CD4-positive, alpha-beta memory T cell (primary cell): Measurements from ENCODE around the gene LIMK1. TPM values are rescaled to one million over a fixed set of nuclear protein-coding genes. Genes with fewer than 3 reads are reported as not detected.

Experiments used
- CTCF ChIA-PET: fragments of 350-600 bp; sonication (Branson Sonifier 250); formaldehyde crosslinking; loops from one replicate; lab custom pipeline; 2021; ENCODE audit warnings: inconsistent platforms; ENCODE audit not compliant: partially characterized antibody; lab: Charles Lee
- POLR2A ChIA-PET: fragments of 350-600 bp; sonication (Branson Sonifier 250); formaldehyde crosslinking; loops from one replicate; lab custom pipeline; 2021; ENCODE audit not compliant: partially characterized antibody; lab: Charles Lee
- DNase-seq, 5 donors: peaks; one replicate each; pipeline versions ENCODE4 v3.0.0 to v3.0.0-alpha.2; 2020 to 2022; ENCODE audit warnings: mixed read lengths in 1 of 5
- H3K27ac ChIP-seq: one replicate; pipeline ENCODE4 v1.7.0; 2013; ENCODE audit warnings: low read depth, low read length
- H3K27me3 ChIP-seq: 2 replicates; pipeline ENCODE4 v1.7.0; 2013; ENCODE audit warnings: mild to moderate bottlenecking, low read length, moderate library complexity; ENCODE audit not compliant: insufficient read depth
- H3K36me3 ChIP-seq: 2 replicates; pipeline ENCODE4 v1.7.0; 2013; ENCODE audit warnings: mild to moderate bottlenecking, low read length, moderate library complexity; ENCODE audit not compliant: insufficient read depth
- H3K4me1 ChIP-seq: 2 replicates; pipeline ENCODE4 v1.7.0; 2013; ENCODE audit warnings: mild to moderate bottlenecking, low read length, moderate library complexity; ENCODE audit not compliant: insufficient read depth
- H3K4me3 ChIP-seq, 2 donors: one replicate each; pipeline ENCODE4 v1.7.0; 2013; ENCODE audit warnings: low read length in 2 of 2, mild to moderate bottlenecking in 1 of 2
- H3K9me3 ChIP-seq, 2 donors: one replicate each; pipeline ENCODE4 v1.7.0; 2013; ENCODE audit warnings: low read length in 2 of 2, control low read depth in 1 of 2; ENCODE audit not compliant: control insufficient read depth in 1 of 2
- H3K27ac Mint-ChIP-seq, 7 donors: one replicate each; pipeline ENCODE4 v1.8.0; 2020 to 2021; ENCODE audit warnings: mixed read lengths in 7 of 7, mild to moderate bottlenecking in 6 of 7, inconsistent platforms in 3 of 7, moderate library complexity in 3 of 7
- H3K27me3 Mint-ChIP-seq, 2 donors: one replicate each; pipeline ENCODE4 v1.8.0; 2020 to 2021; ENCODE audit warnings: mixed read lengths in 2 of 2
- H3K36me3 Mint-ChIP-seq, 2 donors: one replicate each; pipeline ENCODE4 v1.8.0; 2020 to 2021; ENCODE audit warnings: mixed read lengths in 2 of 2, inconsistent platforms in 1 of 2, mild to moderate bottlenecking in 1 of 2
- H3K4me1 Mint-ChIP-seq, 4 donors: one replicate each; pipeline ENCODE4 v1.8.0; 2020 to 2021; ENCODE audit warnings: mixed read lengths in 4 of 4, mild to moderate bottlenecking in 1 of 4
- H3K4me3 Mint-ChIP-seq, 8 donors: one replicate each; pipeline ENCODE4 v1.8.0; 2020 to 2021; ENCODE audit warnings: mixed read lengths in 8 of 8, mild to moderate bottlenecking in 7 of 8, moderate library complexity in 6 of 8, inconsistent platforms in 3 of 8
- H3K9me3 Mint-ChIP-seq, 8 donors: one replicate each; pipeline ENCODE4 v1.8.0; 2020 to 2021; ENCODE audit warnings: mixed read lengths in 8 of 8, mild to moderate bottlenecking in 5 of 8, inconsistent platforms in 3 of 8, moderate library complexity in 1 of 8
- intact Hi-C: fragments of 100-400 bp; cut with micrococcal nuclease; formaldehyde crosslinking; loops from one replicate; pipeline ENCODE4 v1.15.1; 2023
- polyA plus RNA-seq, 2 donors: library from polyadenylated mRNA; unstranded; fragments of 300-500 nt; fragmentation: Illumina TruSeq; gene quantifications; one replicate each; pipeline ENCODE4 v1.2.3, GENCODE V29; 2021
- total RNA-seq, 2 experiments: library from RNA; stranded (reverse); gene quantifications; one replicate each; pipeline ENCODE4 v1.2.3, GENCODE V29; 2021

LIMK1 gene
- total and polyA plus RNA-seq, 4 experiments from 2014 or later: 0.42 to 15.1 (median 9.1) TPM

DNA sequence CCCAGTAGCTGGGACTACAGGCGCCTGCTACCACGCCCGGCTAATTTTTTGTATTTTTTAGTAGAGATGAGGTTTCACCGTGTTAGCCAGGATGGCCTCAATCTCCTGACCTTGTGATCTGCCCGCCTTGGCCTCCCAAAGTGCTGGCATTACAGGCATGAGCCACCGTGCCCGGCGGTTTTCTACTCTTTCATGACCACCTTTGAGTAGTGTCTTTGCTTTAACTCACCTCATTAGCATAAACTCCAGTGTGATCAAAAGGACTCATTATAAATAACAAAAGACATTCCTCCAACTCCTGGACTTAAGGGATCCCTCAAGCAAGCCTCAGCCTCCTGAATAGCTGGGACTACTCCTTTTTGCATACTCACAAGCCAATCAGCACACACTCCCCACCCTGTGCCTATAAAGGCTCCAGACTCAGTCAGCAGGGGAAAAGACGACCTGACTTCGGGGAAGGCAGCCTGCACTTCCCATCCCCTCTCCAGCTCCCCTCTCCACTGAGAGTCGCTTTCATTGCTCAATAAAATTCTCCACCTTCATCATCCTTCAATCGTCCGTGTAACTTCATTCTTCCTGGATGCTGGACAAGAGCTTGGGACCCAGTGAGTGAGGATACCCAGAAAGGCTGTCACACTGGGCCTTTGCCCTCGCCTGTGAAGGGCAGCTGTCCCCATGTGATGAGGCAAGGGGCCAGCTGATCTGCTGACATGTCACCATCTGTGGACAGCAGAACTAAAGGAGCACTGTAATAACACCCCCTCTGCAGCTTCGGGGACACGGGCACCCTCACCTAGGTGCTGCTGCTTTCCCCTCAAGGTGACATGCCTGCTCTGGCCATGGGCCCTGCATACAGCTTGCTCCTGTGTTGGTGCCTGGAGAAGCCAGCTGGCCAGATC lies 55.6 kb downstream of the LIMK1 start:
- Mint-ChIP-seq H3K4me1 (peaks cover 0 to 3% (median 0%) of the 10 kb centered on the region in 4 donors), H3K4me3 (no peak overlapping the region), H3K9me3 (peaks cover 0 to 2% (median 0%) of the 10 kb centered on the region in 8 donors), H3K27ac (peak overlapping the region in 1 of 7 donors; percentile 67), H3K36me3 (no peaks in the 10 kb centered on the region), H3K27me3 (no peaks in the 10 kb centered on the region)
- ChIA-PET CTCF (no interaction called here), POLR2A (no interaction called here)
- Histone ChIP-seq H3K9me3 (no peaks in the 10 kb centered on the region), H3K27ac (no peak overlapping the region), H3K27me3 (no peaks in the 10 kb centered on the region), H3K36me3 (no peaks in the 10 kb centered on the region), H3K4me1 (no peaks in the 10 kb centered on the region), H3K4me3 (no peak overlapping the region)
- intact Hi-C loops: no loop called here
- DNase-seq: no peak

DNA sequence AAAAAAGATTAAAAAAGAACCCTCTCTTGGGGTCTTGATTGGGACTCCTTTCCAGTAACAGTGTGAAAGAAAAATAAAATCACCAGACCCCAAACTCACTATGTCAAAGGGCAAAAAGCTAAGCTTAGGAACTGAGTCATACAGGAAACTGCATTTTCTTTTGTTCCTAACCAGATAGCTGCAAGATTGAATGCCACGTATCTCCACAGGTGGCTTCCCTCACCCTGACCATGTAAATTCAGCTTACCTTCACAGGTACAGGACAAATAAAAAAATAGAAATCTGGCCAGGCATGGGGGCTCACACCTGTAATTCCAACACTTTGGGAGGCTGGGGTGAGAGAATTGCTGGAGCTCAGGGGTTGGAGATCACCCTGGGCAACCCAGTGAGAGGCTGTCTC lies 58.1 kb downstream of the LIMK1 start:
- no peaks in the 10 kb centered on the region for H3K36me3 ChIP-seq
- no peak for DNase-seq
- ChIA-PET POLR2A (interaction anchor here (0.8 kb wide), 1 partner anchor 32 kb away, joined by 3 read pairs; the partner anchor contains the start of gene EIF4H), CTCF (interaction anchor here (0.7 to 1.2 kb wide), 2 partner anchors 275 to 581 kb away, joined by 3 to 4 read pairs; no protein-coding TSS in a partner anchor)
- H3K9me3 ChIP-seq: no peaks in the 10 kb centered on the region
- intact Hi-C loops: no loop called here
- Mint-ChIP-seq H3K27me3 (peaks cover 0 to 2% of the 10 kb centered on the region in 2 donors), H3K9me3 (peaks cover 0 to 8% (median 2%) of the 10 kb centered on the region in 8 donors), H3K4me1 (peaks cover 0 to 3% (median 0%) of the 10 kb centered on the region in 4 donors), H3K27ac (no peak overlapping the region), H3K4me3 (no peak overlapping the region), H3K36me3 (no peaks in the 10 kb centered on the region)
- no peak overlapping the region for H3K27ac ChIP-seq
- no peaks in the 10 kb centered on the region for H3K4me1 ChIP-seq
- H3K27me3 ChIP-seq: no peaks in the 10 kb centered on the region
- H3K4me3 ChIP-seq: no peak overlapping the region

DNA sequence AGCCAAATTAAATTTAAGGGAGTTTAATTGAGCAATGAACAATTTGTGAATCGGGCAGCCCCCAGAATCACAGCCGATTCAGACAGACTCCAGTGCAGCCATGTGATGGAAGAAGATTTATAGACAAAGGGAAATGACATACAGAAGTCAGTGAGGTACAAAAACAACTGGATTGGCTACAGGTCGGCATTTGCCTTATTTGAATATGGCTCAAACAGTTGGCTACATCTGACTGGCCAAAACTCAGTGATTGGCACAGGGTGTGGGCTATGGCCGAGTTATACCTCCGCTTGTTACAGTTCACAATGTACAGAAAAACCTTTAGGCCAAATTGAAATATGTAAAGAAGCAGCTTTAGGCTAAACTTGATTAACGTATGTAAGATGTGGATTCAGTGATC lies 59.8 kb downstream of the LIMK1 start:
- ChIA-PET CTCF (no interaction called here), POLR2A (no interaction called here)
- H3K36me3 Mint-ChIP-seq: no peaks in the 10 kb centered on the region
- H3K27ac Mint-ChIP-seq: no peak overlapping the region
- H3K4me1 Mint-ChIP-seq: peaks cover 0 to 3% (median 0%) of the 10 kb centered on the region in 4 donors
- H3K9me3 ChIP-seq: no peaks in the 10 kb centered on the region
- H3K36me3 ChIP-seq: no peaks in the 10 kb centered on the region
- H3K27me3 ChIP-seq: no peaks in the 10 kb centered on the region
- intact Hi-C loops: no loop called here
- peaks cover 0 to 8% (median 2%) of the 10 kb centered on the region in 8 donors for H3K9me3 Mint-ChIP-seq
- no peak for DNase-seq
- H3K4me1 ChIP-seq: no peaks in the 10 kb centered on the region
- no peak overlapping the region for H3K4me3 ChIP-seq
- no peak overlapping the region for H3K4me3 Mint-ChIP-seq
- H3K27me3 Mint-ChIP-seq: peaks cover under 1 to 2% of the 10 kb centered on the region in 2 donors
- no peak overlapping the region for H3K27ac ChIP-seq

DNA sequence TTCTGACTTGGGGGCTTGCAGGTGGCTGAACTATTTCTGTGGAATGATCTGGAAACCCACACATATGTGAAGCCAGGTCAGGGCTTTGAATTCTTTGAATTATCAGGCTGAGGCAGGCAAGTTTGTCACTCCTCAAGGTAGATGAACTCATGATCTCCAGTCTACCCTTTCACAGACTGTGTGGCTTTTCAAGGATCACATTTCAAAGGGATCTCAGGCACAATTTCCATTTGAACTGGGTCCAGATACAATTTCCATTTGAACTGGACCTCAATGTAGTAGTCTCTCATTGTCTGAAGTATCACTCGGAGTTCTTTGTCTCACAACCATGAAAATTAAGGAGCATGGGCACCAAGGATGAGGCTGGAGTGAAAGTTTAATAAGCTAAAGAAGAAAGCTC lies 64.9 kb downstream of the LIMK1 start:
- ChIA-PET CTCF (no interaction called here), POLR2A (no interaction called here)
- Mint-ChIP-seq H3K9me3 (peaks cover 0 to 8% (median 2%) of the 10 kb centered on the region in 8 donors), H3K4me1 (no peaks in the 10 kb centered on the region), H3K27me3 (peaks cover 2 to 6% of the 10 kb centered on the region in 2 donors), H3K36me3 (no peaks in the 10 kb centered on the region), H3K27ac (no peak overlapping the region), H3K4me3 (no peak overlapping the region)
- Histone ChIP-seq H3K4me1 (no peaks in the 10 kb centered on the region), H3K27ac (no peak overlapping the region), H3K9me3 (no peaks in the 10 kb centered on the region), H3K4me3 (no peak overlapping the region), H3K27me3 (no peaks in the 10 kb centered on the region), H3K36me3 (no peaks in the 10 kb centered on the region)
- no peak for DNase-seq
- intact Hi-C loops: no loop called here

DNA sequence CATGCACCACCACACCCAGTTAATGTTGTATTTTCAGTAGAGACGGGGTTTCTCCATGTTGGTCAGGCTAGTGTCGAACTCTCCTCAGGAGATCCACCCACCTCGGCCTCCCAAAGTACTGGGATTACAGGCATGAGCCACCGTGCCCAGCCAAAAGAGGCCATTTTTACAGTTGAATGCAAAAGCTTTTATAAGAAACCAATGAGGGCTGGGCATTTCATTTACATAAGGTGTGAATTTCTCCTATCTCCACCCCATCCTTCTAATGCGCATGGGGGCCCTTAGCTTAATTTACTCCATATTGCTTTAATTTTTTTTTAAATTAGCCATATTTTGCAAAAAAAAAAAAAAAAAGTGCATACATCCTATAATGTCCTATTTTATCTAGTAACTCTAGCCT lies 65.5 kb downstream of the LIMK1 start:
- ChIA-PET POLR2A (no interaction called here), CTCF (no interaction called here)
- Histone ChIP-seq H3K4me1 (no peaks in the 10 kb centered on the region), H3K4me3 (no peak overlapping the region), H3K27me3 (no peaks in the 10 kb centered on the region), H3K9me3 (no peaks in the 10 kb centered on the region), H3K36me3 (no peaks in the 10 kb centered on the region), H3K27ac (no peak overlapping the region)
- H3K36me3 Mint-ChIP-seq: no peaks in the 10 kb centered on the region
- intact Hi-C loops: no loop called here
- peaks cover 0 to 8% (median 2%) of the 10 kb centered on the region in 8 donors for H3K9me3 Mint-ChIP-seq
- no peak overlapping the region for H3K4me3 Mint-ChIP-seq
- no peaks in the 10 kb centered on the region for H3K4me1 Mint-ChIP-seq
- H3K27me3 Mint-ChIP-seq: peaks cover 2 to 6% of the 10 kb centered on the region in 2 donors
- DNase-seq: no peak
- H3K27ac Mint-ChIP-seq: no peak overlapping the region

DNA sequence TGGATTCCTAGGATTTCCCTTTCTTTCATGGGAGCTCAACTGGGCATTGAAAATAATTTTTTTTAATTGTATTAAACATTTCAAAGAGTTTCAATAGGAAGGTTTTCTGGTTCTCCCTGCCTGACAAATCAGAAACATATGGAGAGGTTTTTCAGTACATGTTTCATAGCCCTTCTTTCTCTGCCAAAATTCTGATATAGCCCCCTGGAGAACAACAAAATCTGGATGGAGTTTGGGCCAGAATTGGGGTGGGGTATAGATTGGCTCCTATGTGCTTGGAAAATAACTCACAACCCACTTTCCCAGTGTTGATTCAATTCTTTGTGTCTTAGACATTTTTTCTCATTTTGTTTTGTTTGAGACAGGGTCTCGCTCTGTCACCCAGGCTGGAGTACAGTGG lies 66.0 kb downstream of the LIMK1 start:
- H3K4me1 ChIP-seq: no peaks in the 10 kb centered on the region
- H3K9me3 ChIP-seq: no peaks in the 10 kb centered on the region
- no peak overlapping the region for H3K27ac Mint-ChIP-seq
- H3K27me3 ChIP-seq: no peaks in the 10 kb centered on the region
- H3K27ac ChIP-seq: no peak overlapping the region
- ChIA-PET CTCF (no interaction called here), POLR2A (no interaction called here)
- DNase-seq: no peak
- H3K4me3 Mint-ChIP-seq: no peak overlapping the region
- no peaks in the 10 kb centered on the region for H3K36me3 Mint-ChIP-seq
- H3K27me3 Mint-ChIP-seq: peaks cover 2 to 6% of the 10 kb centered on the region in 2 donors
- H3K9me3 Mint-ChIP-seq: peaks cover 0 to 8% (median 2%) of the 10 kb centered on the region in 8 donors
- no peak overlapping the region for H3K4me3 ChIP-seq
- no peaks in the 10 kb centered on the region for H3K36me3 ChIP-seq
- intact Hi-C loops: no loop called here
- H3K4me1 Mint-ChIP-seq: no peaks in the 10 kb centered on the region

DNA sequence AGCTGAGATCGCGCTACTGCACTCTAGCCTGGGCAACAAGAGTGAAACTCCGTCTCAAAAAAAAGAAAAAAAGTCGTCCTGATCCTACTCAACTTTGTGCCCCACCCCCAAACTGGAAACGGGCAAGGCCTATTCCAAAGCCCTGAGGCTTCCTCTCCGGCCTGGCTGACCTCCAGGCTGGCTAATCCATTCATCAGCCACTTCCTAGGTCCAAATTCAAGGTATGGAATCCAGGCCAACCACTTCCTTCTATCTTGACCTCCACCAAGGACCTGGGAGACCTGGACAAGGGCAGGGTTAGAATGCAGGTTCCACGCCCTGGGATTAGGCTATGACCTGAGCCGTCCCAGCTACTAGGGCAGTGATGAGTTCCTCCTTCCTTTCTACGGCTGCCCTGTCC lies 70.1 kb downstream of the LIMK1 start:
- CTCF ChIA-PET: no interaction called here
- intact Hi-C loops: no loop called here

More for the DNA sequence above, 70.1 kb downstream of the LIMK1 start:
- H3K36me3 Mint-ChIP-seq: no peaks in the 10 kb centered on the region
- no peaks in the 10 kb centered on the region for H3K4me1 ChIP-seq
- no peak overlapping the region for H3K27ac ChIP-seq
- H3K4me3 ChIP-seq: no peak overlapping the region
- H3K36me3 ChIP-seq: no peaks in the 10 kb centered on the region
- no peaks in the 10 kb centered on the region for H3K27me3 ChIP-seq
- DNase-seq: no peak
- POLR2A ChIA-PET: no interaction called here
- H3K9me3 Mint-ChIP-seq: no peaks in the 10 kb centered on the region
- H3K27ac Mint-ChIP-seq: no peak overlapping the region
- H3K4me1 Mint-ChIP-seq: no peaks in the 10 kb centered on the region
- H3K4me3 Mint-ChIP-seq: no peak overlapping the region
- peaks cover 0 to 3% of the 10 kb centered on the region in 2 donors for H3K27me3 Mint-ChIP-seq
- H3K9me3 ChIP-seq: no peaks in the 10 kb centered on the region
